Activated T-cell treated with anti-CD3 and anti-CD28 coated beads for 48 hours (primary cell): ENCODE results near the gene TM7SF2.
A peak's percentile ranks its signal among the peaks of the same experiment; 100 is the strongest.

Experiments
- DNase-seq: peaks from one replicate; pipeline ENCODE4 v3.0.0-alpha.2; 2020; ENCODE audit warnings: low read depth

Gene TM7SF2

DNA sequence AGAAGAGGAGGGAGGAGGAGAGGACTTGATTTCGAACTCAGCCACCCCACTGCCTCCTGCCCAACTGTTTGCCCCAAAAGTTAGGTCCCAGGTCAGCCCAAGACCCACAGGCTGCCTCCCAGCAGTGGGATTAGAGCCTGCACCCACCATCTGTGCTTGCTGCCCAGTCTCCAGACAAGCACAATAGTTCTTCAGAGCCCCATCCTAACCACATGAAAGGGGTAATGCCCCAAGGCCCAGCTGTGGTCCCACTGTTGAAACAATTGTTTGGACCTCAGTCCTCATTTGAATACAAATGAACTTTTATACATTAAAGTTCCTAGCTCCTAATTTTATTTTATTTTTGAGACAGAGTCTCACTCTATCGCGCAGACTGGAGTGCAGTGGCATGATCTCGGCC, 21.0 kb upstream of the TM7SF2 start:
- no peak for DNase-seq

- no peak for DNase-seq
These were observed 16.2 kb upstream of the TM7SF2 start for GRCh38 chr11:65095427-65095826.

DNA sequence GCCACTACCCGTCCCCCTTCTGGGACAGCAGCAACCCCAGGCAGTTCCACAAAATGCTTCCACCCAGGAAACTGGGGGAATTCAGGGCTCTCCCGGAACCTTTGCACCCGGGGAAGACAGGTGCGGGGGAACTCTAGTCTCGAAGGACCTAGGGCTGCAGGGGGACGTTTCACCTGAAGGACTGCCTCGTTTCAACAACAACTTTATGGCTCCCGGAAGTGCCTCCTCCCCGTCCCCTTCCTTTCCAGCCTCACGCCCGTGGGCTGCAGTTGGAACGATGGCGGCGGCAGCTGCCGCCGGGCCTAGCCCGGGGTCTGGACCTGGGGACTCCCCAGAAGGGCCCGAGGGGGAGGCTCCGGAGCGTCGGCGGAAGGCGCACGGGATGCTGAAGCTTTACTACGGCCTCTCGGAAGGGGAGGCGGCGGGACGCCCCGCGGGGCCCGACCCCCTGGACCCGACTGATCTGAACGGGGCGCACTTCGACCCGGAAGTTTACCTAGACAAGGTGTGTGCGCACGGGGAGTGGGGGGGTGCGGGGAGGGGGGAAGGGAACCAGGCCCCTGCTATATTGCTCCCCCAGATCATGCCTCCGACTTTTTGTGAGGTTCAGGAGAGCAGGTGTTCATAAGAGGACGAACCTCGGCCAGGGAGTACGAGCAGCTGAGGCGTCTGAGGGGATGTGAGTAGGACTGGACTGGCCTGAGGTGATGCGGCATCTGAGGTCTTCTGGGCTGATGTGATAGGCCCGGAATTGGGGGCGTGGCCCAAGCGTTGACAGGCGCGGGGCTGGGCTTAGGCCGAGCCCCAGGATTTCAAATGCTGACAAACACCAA, 15.5 kb upstream of the TM7SF2 start, which contains the start of gene VPS51:
Gene VPS51, plus strand, starts transcription at position 241 of the 833 bp plus-strand sequence. Its CDS starts 37 bp downstream, at position 278.
- DNase-seq = peak; percentile 78

DNA sequence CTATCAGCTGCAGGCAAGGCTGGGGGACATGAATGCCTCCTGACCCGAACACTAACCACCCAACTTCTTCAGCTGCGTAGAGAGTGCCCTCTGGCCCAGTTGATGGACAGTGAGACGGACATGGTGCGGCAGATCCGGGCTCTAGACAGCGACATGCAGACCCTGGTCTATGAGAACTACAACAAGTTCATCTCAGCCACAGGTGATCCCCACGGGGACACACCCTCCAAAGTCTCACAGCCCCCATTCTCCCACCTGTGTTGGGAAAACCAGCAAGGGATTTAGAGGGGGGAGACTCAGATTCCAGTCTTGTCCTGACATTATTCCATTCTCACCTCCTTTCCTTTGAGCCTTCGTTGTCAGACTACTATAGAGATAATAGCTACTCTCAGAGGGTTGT, 14.7 kb upstream of the TM7SF2 start:
- DNase-seq = no peak

DNA sequence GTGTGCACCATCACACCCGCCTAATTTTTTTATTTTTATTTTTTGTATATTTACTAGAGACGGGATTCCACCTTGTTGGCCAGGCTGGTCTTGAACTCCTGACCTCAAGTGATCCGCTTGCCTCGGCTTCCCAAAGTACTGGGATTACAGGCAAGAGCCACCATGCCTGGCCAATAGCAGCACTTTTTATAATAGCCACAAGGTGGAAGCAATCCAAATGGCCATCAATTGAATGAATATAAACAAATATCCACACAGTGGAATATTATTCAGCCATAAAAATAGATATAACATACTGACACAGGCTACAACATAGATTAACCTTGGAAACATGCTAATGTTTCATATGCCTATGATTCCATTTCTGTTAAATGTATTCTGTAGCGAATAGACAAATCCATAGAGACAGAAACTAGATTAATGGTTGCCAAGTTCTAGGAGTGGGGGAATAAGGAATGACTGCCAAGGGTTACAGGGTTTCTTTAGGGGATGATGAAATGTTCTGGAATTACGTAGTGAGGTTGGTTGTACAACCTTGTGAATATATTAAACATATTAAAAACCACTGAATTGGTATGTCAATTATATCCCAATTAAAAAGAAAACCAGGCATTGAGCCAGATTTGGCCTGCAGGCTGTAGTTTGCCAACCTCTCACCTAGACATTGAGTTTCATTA, 10.9 kb upstream of the TM7SF2 start:
- DNase-seq = no peak

- no peak for DNase-seq
These were observed 9.3 kb upstream of the TM7SF2 start for GRCh38 chr11:65102142-65103095.

GRCh38 chr11:65103476-65103875, 8.2 kb upstream of the TM7SF2 start:
- DNase-seq = no peak

DNA sequence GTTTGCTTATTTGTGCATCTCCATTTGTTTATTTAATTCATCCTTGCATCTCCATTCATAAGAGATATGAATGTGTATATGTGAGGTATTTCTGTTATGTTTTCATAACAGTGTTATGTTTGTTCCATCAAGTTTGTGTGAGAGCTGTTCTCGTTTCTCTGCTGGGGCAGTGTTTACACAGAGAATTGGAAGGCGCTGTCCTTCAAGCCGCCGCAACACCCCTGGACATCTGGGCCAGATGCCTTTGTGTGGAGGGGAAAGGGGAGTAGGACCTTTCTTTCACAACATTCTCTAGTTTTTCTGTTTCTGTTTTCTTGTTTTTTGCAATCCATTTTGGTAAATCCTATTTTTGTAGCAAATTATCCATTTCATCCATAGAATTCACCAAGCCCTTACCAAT, 7.0 kb upstream of the TM7SF2 start:
- no peak for DNase-seq

- DNase-seq = no peak
These were observed 4.6 kb upstream of the TM7SF2 start for GRCh38 chr11:65107078-65107477.

DNA sequence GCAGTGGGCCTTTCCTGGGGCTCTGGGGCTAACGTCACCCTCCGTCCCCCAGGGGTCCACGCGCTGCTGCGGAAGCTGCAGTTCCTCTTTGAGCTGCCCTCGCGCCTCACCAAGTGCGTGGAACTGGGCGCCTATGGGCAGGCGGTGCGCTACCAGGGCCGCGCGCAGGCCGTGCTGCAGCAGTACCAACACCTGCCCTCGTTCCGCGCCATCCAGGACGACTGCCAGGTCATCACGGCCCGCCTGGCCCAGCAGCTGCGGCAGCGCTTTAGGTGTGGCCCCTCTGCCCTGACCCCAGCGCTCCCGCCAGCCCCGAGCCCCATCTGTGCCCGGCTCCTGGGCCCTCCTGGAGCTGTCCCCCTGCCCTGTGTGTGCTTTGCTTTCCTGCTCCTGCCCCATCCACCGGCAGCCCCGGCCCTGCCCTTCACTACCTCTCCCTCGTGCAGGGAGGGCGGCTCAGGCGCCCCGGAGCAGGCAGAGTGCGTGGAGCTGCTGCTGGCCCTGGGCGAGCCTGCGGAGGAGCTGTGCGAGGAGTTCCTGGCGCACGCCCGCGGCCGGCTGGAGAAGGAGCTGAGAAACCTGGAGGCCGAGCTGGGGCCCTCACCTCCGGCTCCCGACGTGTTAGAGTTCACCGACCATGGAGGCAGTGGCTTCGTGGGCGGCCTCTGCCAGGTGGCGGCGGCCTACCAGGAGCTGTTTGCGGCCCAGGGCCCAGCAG, 3.8 kb upstream of the TM7SF2 start:
- DNase-seq = no peak

GRCh38 chr11:65108469-65109123, 3.1 kb upstream of the TM7SF2 start:
- DNase-seq = no peak

GRCh38 chr11:65109231-65110198, 2.2 kb upstream of the TM7SF2 start:
- DNase-seq = no peak

DNA sequence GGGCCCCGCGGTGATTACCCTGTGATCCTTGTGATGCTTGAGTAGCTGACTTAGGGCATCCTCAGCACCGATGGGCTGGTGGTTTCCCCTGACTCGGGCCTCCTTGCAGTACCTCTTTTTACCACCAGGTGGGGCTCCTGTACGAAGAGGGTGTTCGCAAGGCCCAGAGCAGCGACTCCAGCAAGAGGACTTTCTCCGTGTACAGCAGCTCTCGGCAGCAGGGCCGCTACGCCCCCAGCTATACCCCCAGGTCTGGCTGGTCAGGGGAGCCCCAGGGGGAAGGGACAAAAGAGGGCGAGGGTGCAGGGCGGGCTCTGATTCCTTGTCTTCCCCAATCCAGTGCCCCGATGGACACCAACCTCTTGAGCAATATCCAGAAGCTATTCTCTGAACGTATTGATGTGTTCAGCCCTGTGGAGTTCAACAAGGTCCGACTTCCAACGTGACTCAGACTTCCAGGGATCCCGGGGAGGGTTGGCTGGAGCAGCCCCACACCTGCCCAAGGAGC, 1.3 kb upstream of the TM7SF2 start:
- DNase-seq = peak; percentile 92

DNA sequence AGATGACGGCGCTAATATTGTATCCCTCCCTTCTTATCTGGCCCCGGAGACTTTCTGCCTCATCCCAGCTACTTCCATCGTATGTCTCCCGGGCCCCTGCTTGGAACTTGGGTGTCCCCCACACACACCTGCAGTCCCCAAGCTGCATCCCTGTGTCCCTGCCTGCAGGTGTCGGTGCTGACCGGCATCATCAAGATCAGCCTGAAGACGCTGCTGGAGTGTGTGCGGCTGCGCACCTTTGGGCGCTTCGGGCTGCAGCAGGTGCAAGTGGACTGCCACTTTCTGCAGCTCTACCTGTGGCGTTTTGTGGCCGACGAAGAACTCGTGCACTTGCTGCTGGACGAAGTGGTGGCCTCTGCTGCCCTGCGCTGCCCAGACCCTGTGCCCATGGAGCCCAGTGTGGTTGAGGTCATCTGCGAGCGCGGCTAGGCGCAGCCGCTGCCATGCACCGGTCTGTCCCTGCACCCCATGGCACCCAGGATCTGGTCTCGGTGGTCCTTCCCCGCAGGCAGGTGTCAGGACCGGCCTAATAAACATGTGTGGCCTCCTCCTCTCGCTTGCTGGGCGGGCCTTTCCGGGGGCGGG, 421 bp upstream of the TM7SF2 start:
- DNase-seq = no peak

DNA sequence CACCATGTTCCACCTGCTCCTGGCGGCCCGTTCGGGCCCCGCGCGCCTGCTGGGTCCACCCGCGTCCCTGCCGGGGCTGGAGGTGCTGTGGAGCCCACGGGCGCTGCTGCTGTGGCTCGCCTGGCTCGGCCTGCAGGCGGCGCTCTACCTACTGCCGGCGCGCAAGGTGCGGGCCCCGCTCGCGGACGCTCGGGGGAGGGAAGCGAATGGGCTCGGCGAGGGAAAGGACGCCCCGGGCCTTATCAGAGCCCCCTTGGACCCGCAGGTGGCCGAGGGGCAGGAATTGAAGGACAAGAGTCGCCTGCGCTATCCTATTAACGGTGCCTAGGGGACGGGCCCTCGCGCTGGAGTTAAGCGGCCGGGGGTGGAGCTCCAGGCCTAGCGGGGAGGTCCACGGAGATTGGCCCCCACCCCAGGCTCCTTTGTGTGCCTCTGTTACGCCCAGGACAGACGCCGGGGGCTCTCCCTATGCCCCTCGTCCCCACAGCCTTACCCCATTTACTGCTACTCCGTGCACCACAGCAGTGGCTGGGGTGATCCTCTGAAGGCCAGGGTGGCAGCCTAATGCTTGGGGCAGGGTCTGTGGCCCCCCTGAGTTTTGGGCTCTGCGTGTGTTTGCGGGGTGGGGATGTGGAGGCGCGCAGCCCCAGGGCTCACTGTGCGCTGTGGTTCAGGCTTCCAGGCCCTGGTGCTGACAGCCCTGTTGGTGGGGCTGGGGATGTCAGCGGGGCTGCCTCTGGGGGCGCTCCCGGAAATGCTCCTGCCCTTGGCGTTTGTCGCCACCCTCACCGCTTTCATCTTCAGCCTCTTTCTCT, 1.1 kb downstream of the TM7SF2 start:
- DNase-seq = peak; percentile 74

DNA sequence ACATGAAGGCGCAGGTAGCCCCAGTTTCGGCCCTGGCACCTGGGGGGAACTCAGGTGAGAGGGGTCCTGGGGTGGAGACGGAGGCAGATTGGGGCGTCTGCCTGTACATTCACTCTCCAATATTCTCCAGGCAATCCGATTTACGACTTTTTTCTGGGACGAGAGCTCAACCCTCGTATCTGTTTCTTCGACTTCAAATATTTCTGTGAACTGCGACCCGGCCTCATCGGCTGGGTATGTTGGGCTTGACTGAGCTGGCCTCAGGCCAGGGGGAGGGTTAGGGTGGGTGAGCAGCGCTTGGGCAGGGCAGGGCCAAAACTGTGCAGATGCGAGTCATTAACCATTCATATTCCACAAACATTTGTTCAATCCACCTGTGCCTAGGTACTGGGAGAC, 1.7 kb downstream of the TM7SF2 start:
- DNase-seq = no peak

GRCh38 chr11:65113839-65114238, 2.2 kb downstream of the TM7SF2 start:
- DNase-seq = no peak

- no peak for DNase-seq
These were observed 3.0 kb downstream of the TM7SF2 start for GRCh38 chr11:65114538-65115171.
